Activated CD8-positive, alpha-beta T cell treated with anti-CD3 and anti-CD28 coated beads for 36 hours (primary cell): ENCODE results near the gene WDR20. TPM values are rescaled to one million over a fixed set of nuclear protein-coding genes. Genes with fewer than 3 reads are reported as not detected.
"Not testable (repeated sequence)": the region's sequence is repeated elsewhere in the genome, so short reads cannot be mapped to it uniquely, and the experiment has no call there.

Experiments
- ATAC-seq: fragments of 200-7000 bp; cut with Tn5 transposase; one replicate; pipeline ENCODE4 v1.10.0; 2021; ENCODE audit warnings: mild to moderate bottlenecking, moderate library complexity
- CTCF ChIA-PET: fragments of 350-600 bp; sonication (Branson Sonifier 250); formaldehyde crosslinking; loops from one replicate; lab custom pipeline; 2021; ENCODE audit warnings: antibody characterized with exemption; lab: Charles Lee
- POLR2A ChIA-PET: fragments of 350-600 bp; sonication (Branson Sonifier 250); formaldehyde crosslinking; loops from one replicate; lab custom pipeline; 2021; ENCODE audit warnings: antibody characterized with exemption; lab: Charles Lee
- DNase-seq: peaks from one replicate; pipeline ENCODE4 v3.0.0-alpha.2; 2020
- H3K27ac Mint-ChIP-seq: one replicate; pipeline ENCODE4 v1.8.0; 2021; ENCODE audit warnings: mild to moderate bottlenecking, mixed read lengths
- H3K27me3 Mint-ChIP-seq: one replicate; pipeline ENCODE4 v1.8.0; 2021; ENCODE audit warnings: mixed read lengths
- H3K36me3 Mint-ChIP-seq: one replicate; pipeline ENCODE4 v1.8.0; 2021; ENCODE audit warnings: low read depth, mixed read lengths
- H3K4me1 Mint-ChIP-seq: one replicate; pipeline ENCODE4 v1.8.0; 2021; ENCODE audit warnings: low read depth, mixed read lengths
- H3K4me3 Mint-ChIP-seq: one replicate; pipeline ENCODE4 v1.8.0; 2021; ENCODE audit warnings: mild to moderate bottlenecking, moderate library complexity, mixed read lengths
- H3K9me3 Mint-ChIP-seq: one replicate; pipeline ENCODE4 v1.8.0; 2021; ENCODE audit warnings: mixed read lengths
- intact Hi-C: fragments of 100-400 bp; cut with micrococcal nuclease; formaldehyde crosslinking; loops from one replicate; pipeline ENCODE4 v1.10.0; 2022
- total RNA-seq, 2 experiments: library from RNA; stranded (reverse); gene quantifications; one replicate each; pipeline ENCODE4 v1.2.3, GENCODE V29; 2021
- TF ChIP-seq, protein P1 (sequence below): fragments of 200-600 bp; IDR thresholded peaks from one replicate; pipeline ENCODE4 v1.8.0; 2022; ENCODE audit warnings: antibody characterized with exemption, mild to moderate bottlenecking

The WDR20 gene
- total RNA-seq, 2 experiments from 2014 or later = 18.5 to 21.6 TPM

DNA sequence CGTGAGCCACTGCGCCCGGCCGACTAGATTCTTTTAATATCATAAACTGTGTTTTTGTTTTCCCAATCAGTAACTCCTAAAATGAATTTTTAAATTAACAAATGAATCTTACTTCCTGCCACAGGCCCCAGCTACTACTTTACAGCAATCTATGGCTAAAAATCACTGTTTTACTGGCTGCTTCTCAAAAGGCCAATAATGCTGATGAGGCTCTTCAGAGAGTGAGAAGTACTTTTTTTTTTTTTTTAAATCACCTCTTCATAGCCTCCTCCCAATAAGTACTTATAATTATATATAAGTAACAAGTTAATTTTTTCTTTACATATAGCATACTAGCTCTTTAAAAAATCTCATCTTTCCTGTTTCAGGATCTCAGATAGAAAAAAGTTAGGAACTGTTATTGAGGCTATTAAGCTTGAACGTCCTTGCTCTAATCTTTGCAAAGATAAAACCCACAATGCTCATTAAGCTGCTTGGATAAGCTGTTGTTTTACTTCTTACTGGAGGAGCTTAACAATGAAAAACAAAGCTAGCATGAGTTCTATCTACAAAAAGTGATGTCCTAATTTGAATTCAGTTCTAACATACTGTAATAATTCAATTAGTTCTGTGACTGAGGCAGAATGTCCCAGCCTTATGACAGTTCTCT lies 12.8 kb upstream of the WDR20 start:
- intact Hi-C loops = no loop called here
- Mint-ChIP-seq H3K4me3 (no peak overlapping the region), H3K36me3 (peaks cover 2% of the 10 kb centered on the region), H3K27ac (no peak overlapping the region), H3K9me3 (no peaks in the 10 kb centered on the region), H3K4me1 (no peaks in the 10 kb centered on the region), H3K27me3 (no peaks in the 10 kb centered on the region)
- ATAC-seq (no peak), DNase-seq (no peak)
- CTCF ChIA-PET = interaction anchor here (0.7 to 1.1 kb wide), 3 partner anchors 31 to 187 kb away, joined by 3 to 4 read pairs (median 3); no protein-coding TSS in a partner anchor
- POLR2A ChIA-PET = no interaction called here
- TF ChIP-seq, protein P1, sequence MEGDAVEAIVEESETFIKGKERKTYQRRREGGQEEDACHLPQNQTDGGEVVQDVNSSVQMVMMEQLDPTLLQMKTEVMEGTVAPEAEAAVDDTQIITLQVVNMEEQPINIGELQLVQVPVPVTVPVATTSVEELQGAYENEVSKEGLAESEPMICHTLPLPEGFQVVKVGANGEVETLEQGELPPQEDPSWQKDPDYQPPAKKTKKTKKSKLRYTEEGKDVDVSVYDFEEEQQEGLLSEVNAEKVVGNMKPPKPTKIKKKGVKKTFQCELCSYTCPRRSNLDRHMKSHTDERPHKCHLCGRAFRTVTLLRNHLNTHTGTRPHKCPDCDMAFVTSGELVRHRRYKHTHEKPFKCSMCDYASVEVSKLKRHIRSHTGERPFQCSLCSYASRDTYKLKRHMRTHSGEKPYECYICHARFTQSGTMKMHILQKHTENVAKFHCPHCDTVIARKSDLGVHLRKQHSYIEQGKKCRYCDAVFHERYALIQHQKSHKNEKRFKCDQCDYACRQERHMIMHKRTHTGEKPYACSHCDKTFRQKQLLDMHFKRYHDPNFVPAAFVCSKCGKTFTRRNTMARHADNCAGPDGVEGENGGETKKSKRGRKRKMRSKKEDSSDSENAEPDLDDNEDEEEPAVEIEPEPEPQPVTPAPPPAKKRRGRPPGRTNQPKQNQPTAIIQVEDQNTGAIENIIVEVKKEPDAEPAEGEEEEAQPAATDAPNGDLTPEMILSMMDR = no peak

DNA sequence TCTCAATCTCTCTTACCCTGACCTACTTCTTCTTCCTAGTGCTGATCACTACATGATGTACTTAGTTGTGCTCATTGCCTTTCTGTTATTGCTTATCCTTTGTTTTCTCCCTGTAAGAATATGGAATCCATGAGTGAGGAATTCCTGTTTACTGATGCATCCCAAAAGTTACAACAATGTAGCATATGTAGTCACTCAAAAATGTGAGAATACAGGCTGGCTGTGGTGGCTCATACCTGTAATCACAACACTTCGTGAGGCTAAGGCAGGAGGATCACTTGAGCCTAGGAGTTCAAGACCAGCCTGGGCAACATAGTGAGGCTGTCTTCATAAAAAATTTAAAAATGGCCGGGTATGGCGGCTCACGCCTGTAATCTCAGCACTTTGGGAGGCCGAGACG lies 8.0 kb upstream of the WDR20 start:
- POLR2A ChIA-PET = no interaction called here
- DNase-seq = no peak
- intact Hi-C loops = no loop called here
- TF ChIP-seq, protein P1 = no peak
- Mint-ChIP-seq H3K9me3 (no peaks in the 10 kb centered on the region), H3K4me1 (no peaks in the 10 kb centered on the region), H3K4me3 (no peak overlapping the region), H3K27me3 (no peaks in the 10 kb centered on the region), H3K27ac (no peak overlapping the region), H3K36me3 (peaks cover 8% of the 10 kb centered on the region)
- CTCF ChIA-PET = no interaction called here
- no peak for ATAC-seq

DNA sequence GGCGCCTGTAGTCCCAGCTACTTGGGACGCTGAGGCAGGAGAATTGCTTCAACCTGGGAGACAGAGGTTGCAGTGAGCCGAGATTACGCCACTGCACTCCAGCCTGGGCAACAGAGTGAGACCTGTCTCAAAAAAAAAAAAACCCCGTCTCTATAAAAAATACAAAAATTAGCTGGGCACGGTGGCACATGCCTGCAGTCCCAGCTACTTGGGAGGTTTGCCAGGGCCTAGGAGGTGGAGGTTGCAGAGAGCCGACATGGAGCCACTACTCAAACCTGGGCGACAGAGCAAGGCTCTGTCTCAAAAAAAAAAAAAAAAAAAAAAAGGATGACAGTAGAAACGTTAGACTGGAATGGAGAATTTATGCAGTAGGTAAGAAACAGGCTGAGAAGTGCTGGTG lies 5.7 kb upstream of the WDR20 start:
- H3K4me1 Mint-ChIP-seq, H3K27ac Mint-ChIP-seq, H3K36me3 Mint-ChIP-seq, DNase-seq, H3K27me3 Mint-ChIP-seq, CTCF ChIA-PET, ATAC-seq, intact Hi-C loops, H3K4me3 Mint-ChIP-seq, H3K9me3 Mint-ChIP-seq: not testable (repeated sequence)
- POLR2A ChIA-PET = interaction anchor here (0.5 to 1.9 kb wide), 2 partner anchors 27 to 180 kb away, joined by 3 to 4 read pairs; no protein-coding TSS in a partner anchor

DNA sequence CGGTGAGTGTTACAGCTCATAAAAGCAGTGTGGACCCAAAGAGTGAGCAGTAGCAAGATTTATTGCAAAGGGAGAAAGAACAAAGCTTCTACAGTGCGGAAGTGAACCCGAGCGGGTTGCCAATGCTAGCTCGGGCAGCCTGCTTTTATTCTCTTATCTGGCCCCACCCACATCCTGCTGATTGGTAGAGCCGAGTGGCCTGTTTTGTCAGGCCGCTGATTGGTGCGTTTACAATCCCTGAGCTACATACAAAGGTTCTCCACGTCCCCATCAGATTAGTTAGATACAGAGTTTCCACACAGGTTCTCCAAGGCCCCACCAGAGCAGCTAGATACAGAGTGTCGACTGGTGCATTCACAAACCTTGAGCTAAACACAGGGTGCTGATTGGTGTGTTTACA lies 5.0 kb upstream of the WDR20 start:
- H3K9me3 Mint-ChIP-seq, H3K27me3 Mint-ChIP-seq, intact Hi-C loops, H3K27ac Mint-ChIP-seq, H3K36me3 Mint-ChIP-seq, DNase-seq, H3K4me3 Mint-ChIP-seq, CTCF ChIA-PET, H3K4me1 Mint-ChIP-seq, ATAC-seq: not testable (repeated sequence)
- POLR2A ChIA-PET = interaction anchor here (1.9 kb wide), 1 partner anchor 179 kb away, joined by 4 read pairs; no protein-coding TSS in a partner anchor

DNA sequence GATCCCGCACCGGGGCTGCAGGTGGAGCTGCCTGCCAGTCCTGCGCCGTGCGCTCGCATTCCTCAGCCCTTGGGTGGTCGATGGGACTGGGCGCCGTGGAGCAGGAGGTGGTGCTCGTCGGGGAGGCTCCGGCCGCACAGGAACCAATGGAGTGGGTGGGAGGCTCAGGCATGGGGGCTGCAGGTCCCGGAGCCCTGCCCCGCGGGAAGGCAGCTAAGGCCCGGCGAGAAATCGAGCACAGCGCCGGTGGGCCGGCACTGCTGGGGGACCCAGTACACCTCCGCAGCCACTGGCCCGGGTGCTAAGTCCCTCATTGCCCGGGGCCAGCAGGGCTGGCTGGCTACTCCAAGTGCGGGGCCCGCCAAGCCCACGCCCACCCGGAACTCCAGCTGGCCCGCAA lies 4.2 kb upstream of the WDR20 start:
- intact Hi-C loops, H3K4me3 Mint-ChIP-seq, H3K36me3 Mint-ChIP-seq, CTCF ChIA-PET, ATAC-seq, H3K9me3 Mint-ChIP-seq, H3K27ac Mint-ChIP-seq, DNase-seq, H3K4me1 Mint-ChIP-seq, H3K27me3 Mint-ChIP-seq: not testable (repeated sequence)
- POLR2A ChIA-PET = interaction anchor here (1.9 kb wide), 1 partner anchor 179 kb away, joined by 4 read pairs; no protein-coding TSS in a partner anchor

DNA sequence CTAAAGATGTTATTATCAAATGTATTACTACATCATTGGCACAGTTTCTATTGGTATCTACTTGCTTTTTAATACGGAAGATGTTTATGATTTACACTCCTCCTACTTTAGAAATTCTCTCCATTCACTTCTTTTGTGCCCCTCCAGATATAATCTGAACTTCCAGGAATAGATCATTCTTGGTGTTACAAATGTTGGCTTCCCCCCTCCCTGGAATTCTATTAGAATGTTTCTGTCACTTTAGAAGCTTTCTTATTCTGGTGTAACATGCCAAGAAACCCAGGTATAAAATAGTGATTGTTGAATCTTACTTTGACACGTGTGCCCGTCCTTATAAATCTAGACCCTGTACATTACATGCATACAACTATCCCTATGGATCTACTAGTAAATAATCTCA lies 1.2 kb upstream of the WDR20 start:
- no peak for ATAC-seq
- TF ChIP-seq, protein P1 = no peak
- POLR2A ChIA-PET = interaction anchor here (0.7 to 1.2 kb wide), 3 partner anchors 63 to 178 kb away, joined by 3 to 4 read pairs (median 3); no protein-coding TSS in a partner anchor
- intact Hi-C loops = no loop called here
- Mint-ChIP-seq H3K4me3 (peak overlapping the region; percentile 98), H3K36me3 (peaks cover 9% of the 10 kb centered on the region), H3K27ac (peak overlapping the region; percentile 91), H3K9me3 (no peaks in the 10 kb centered on the region), H3K4me1 (peaks cover 22% of the 10 kb centered on the region), H3K27me3 (no peaks in the 10 kb centered on the region)
- CTCF ChIA-PET = interaction anchor here (0.7 to 1.7 kb wide), 3 partner anchors 40 to 178 kb away, joined by 3 read pairs; no protein-coding TSS in a partner anchor
- DNase-seq = no peak
